A549 (cell line): Measurements from ENCODE around the gene PDLIM5.

ENCODE experiments used
- CBX2 ChIP-seq: fragments of 200-600 bp; sonication (generic); IDR thresholded peaks from 2 replicates; pipeline ENCODE4 v1.6.1; 2016; ENCODE audit warnings: low read depth, mild to moderate bottlenecking, borderline replicate concordance
- CTCF ChIP-seq: fragments of >200 bp; sonication (Bioruptor Twin); formaldehyde crosslinking; IDR thresholded peaks from 3 replicates; pipeline ENCODE4 v1.5.1; 2016
- EP300 ChIP-seq, 2 experiments: fragments of >200 bp; sonication (Bioruptor Twin); formaldehyde crosslinking; IDR thresholded peaks; 2 replicates in 1 of 2; 3 replicates in 1 of 2; pipeline ENCODE4 v1.6.1; 2016 to 2017
- MAX ChIP-seq: IDR thresholded peaks from 2 replicates; pipeline ENCODE4 v1.6.1; 2012
- MYC ChIP-seq: IDR thresholded peaks from 2 replicates; pipeline ENCODE4 v1.6.1; 2012; ENCODE audit warnings: mild to moderate bottlenecking, inconsistent platforms, low read length, improper control_type of control experiment, borderline replicate concordance
- PBX3 ChIP-seq: IDR thresholded peaks from 2 replicates; pipeline ENCODE4 v1.6.1; 2012
- REST ChIP-seq: fragments of 200-600 bp; sonication (generic); IDR thresholded peaks from 2 replicates; pipeline ENCODE4 v1.6.1; 2016; ENCODE audit warnings: antibody characterized with exemption, mild to moderate bottlenecking, moderate library complexity
- RFX5 ChIP-seq: fragments of 450-650 bp; IDR thresholded peaks from 2 replicates; pipeline ENCODE4 v1.7.1; 2014; ENCODE audit warnings: antibody characterized with exemption, mild to moderate bottlenecking, moderate library complexity

- TF ChIP-seq MYC, result no peak
- no peak for TF ChIP-seq PBX3
- TF ChIP-seq CTCF, result no peak
- no peak for TF ChIP-seq REST
- TF ChIP-seq RFX5, result no peak
- TF ChIP-seq CBX2, result no peak
- no peak for TF ChIP-seq EP300 (IDR thresholded peaks at IDR 0.05)
- no peak for TF ChIP-seq MAX
Observed at GRCh38 chr4:94498502-94498901, 46.8 kb downstream of the PDLIM5 start.
